H9 (cell line): ENCODE data around the gene MID1. TPM values are rescaled to one million over a fixed set of nuclear protein-coding genes. Genes with fewer than 3 reads are reported as not detected.

Source experiments
- DNase-seq: peaks from one replicate; pipeline ENCODE4 v3.0.0-alpha.2; 2017
- H2AFZ ChIP-seq: one replicate; pipeline ENCODE4 v1.6.1; 2013; ENCODE audit warnings: mild to moderate bottlenecking, low read length, control low read depth, moderate library complexity
- H2AK5ac ChIP-seq: 2 replicates; pipeline ENCODE4 v1.6.1; 2013; ENCODE audit warnings: low read length, control low read depth, mixed read lengths; ENCODE audit not compliant: insufficient read length
- H2BK120ac ChIP-seq: one replicate; pipeline ENCODE4 v1.6.1; 2013; ENCODE audit warnings: low read depth, mild to moderate bottlenecking, low read length, control low read depth, inconsistent platforms; ENCODE audit not compliant: poor library complexity, severe bottlenecking
- H2BK12ac ChIP-seq: 2 replicates; pipeline ENCODE4 v1.6.1; 2013; ENCODE audit warnings: low read length, control low read depth, mixed read lengths, low read depth; ENCODE audit not compliant: insufficient read length
- H2BK15ac ChIP-seq: 2 replicates; pipeline ENCODE4 v1.6.1; 2013; ENCODE audit warnings: low read depth, low read length, control low read depth
- H2BK20ac ChIP-seq: one replicate; pipeline ENCODE4 v1.6.1; 2013; ENCODE audit warnings: low read depth, mild to moderate bottlenecking, low read length, control low read depth, inconsistent platforms; ENCODE audit not compliant: poor library complexity, severe bottlenecking
- H2BK5ac ChIP-seq: 2 replicates; pipeline ENCODE4 v1.6.1; 2013; ENCODE audit warnings: low read length, control low read depth, mixed read lengths; ENCODE audit not compliant: insufficient read length
- H3K14ac ChIP-seq: 2 replicates; pipeline ENCODE4 v1.6.1; 2013; ENCODE audit warnings: low read length, control low read depth; ENCODE audit not compliant: insufficient read depth
- H3K18ac ChIP-seq: 2 replicates; pipeline ENCODE4 v1.6.1; 2013; ENCODE audit warnings: low read depth, mild to moderate bottlenecking, mixed read lengths, low read length, control low read depth; ENCODE audit not compliant: insufficient read length
- H3K23ac ChIP-seq: 2 replicates; pipeline ENCODE4 v1.6.1; 2013; ENCODE audit warnings: low read length, control low read depth, mixed read lengths, low read depth; ENCODE audit not compliant: insufficient read length
- H3K23me2 ChIP-seq: 2 replicates; pipeline ENCODE4 v1.6.1; 2013; ENCODE audit warnings: low read depth, mild to moderate bottlenecking, mixed read lengths, low read length, control low read depth; ENCODE audit not compliant: insufficient read length, poor library complexity, severe bottlenecking
- H3K27ac ChIP-seq: 2 replicates; pipeline ENCODE4 v1.5.1; 2013; ENCODE audit warnings: low read length, control low read depth, mixed read lengths, low read depth; ENCODE audit not compliant: insufficient read length
- H3K27me3 ChIP-seq: 2 replicates; pipeline ENCODE4 v1.6.1; 2013; ENCODE audit warnings: low read length, control low read depth, inconsistent platforms; ENCODE audit not compliant: insufficient read depth
- H3K4ac ChIP-seq: 2 replicates; pipeline ENCODE4 v1.6.1; 2013; ENCODE audit warnings: low read depth, mild to moderate bottlenecking, control low read depth, inconsistent platforms, low read length, moderate library complexity
- H3K4me1 ChIP-seq: 2 replicates; pipeline ENCODE4 v1.6.1; 2013; ENCODE audit warnings: low read length, control low read depth, inconsistent platforms; ENCODE audit not compliant: insufficient read depth
- H3K4me2 ChIP-seq: 2 replicates; pipeline ENCODE4 v1.6.1; 2013; ENCODE audit warnings: low read length, control low read depth, mixed read lengths; ENCODE audit not compliant: insufficient read length, insufficient read depth
- H3K56ac ChIP-seq: 2 replicates; pipeline ENCODE4 v1.6.1; 2013; ENCODE audit warnings: low read depth, mild to moderate bottlenecking, mixed read lengths, low read length, control low read depth; ENCODE audit not compliant: insufficient read length
- H3K79me1 ChIP-seq: 2 replicates; pipeline ENCODE4 v1.6.1; 2013; ENCODE audit warnings: low read depth, mild to moderate bottlenecking, moderate library complexity, low read length, control low read depth, inconsistent platforms; ENCODE audit not compliant: insufficient read depth, poor library complexity, severe bottlenecking
- H3K79me2 ChIP-seq: 2 replicates; pipeline ENCODE4 v1.6.1; 2013; ENCODE audit warnings: low read length, control low read depth, inconsistent platforms; ENCODE audit not compliant: insufficient read depth
- H3K9ac ChIP-seq: 2 replicates; pipeline ENCODE4 v1.6.1; 2013; ENCODE audit warnings: low read length, control low read depth, mixed read lengths; ENCODE audit not compliant: insufficient read length; ENCODE audit errors: extremely low read depth
- H3K9me3 ChIP-seq: one replicate; pipeline ENCODE4 v1.6.1; 2013; ENCODE audit warnings: low read depth, low read length, inconsistent platforms; ENCODE audit not compliant: control insufficient read depth
- H3T11ph ChIP-seq: one replicate; pipeline ENCODE4 v1.6.1; 2013; ENCODE audit warnings: mild to moderate bottlenecking, low read length, control low read depth, inconsistent platforms
- H4K20me1 ChIP-seq: one replicate; pipeline ENCODE4 v1.6.1; 2013; ENCODE audit not compliant: control insufficient read depth, insufficient read length, insufficient read depth
- H4K5ac ChIP-seq: 2 replicates; pipeline ENCODE4 v1.6.1; 2013; ENCODE audit warnings: low read depth, mild to moderate bottlenecking, mixed read lengths, low read length, control low read depth; ENCODE audit not compliant: insufficient read length
- H4K8ac ChIP-seq: replicated peaks from 2 replicates; pipeline ENCODE4 v1.6.1; 2013; ENCODE audit warnings: low read length, control low read depth, mixed read lengths, low read depth; ENCODE audit not compliant: insufficient read length
- H4K91ac ChIP-seq: 2 replicates; pipeline ENCODE4 v1.6.1; 2013; ENCODE audit warnings: low read depth, mild to moderate bottlenecking, moderate library complexity, mixed read lengths, low read length, control low read depth; ENCODE audit not compliant: insufficient read length
- H3K27ac Mint-ChIP-seq, 3 experiments: 2 replicates in 2 of 3; 3 replicates in 1 of 3; pipeline ENCODE4 v1.8.0; 2020 to 2021; ENCODE audit warnings: mixed read lengths in 3 of 3, mild to moderate bottlenecking in 1 of 3, moderate library complexity in 1 of 3
- H3K27me3 Mint-ChIP-seq: 2 replicates; pipeline ENCODE4 v1.8.0; 2021; ENCODE audit warnings: low read depth, mild to moderate bottlenecking, moderate library complexity, mixed read lengths
- H3K36me3 Mint-ChIP-seq, 3 experiments: 2 replicates in 2 of 3; 3 replicates in 1 of 3; pipeline ENCODE4 v1.8.0; 2020 to 2021; ENCODE audit warnings: low read depth in 3 of 3, mixed read lengths in 3 of 3; ENCODE audit not compliant: insufficient read depth in 1 of 3
- H3K4me1 Mint-ChIP-seq, 2 experiments: 2 replicates each; pipeline ENCODE4 v1.8.0; 2020; ENCODE audit warnings: mixed read lengths in 2 of 2
- H3K4me3 Mint-ChIP-seq, 2 experiments: 2 replicates in 1 of 2; 3 replicates in 1 of 2; pipeline ENCODE4 v1.8.0; 2020 to 2021; ENCODE audit warnings: mild to moderate bottlenecking in 2 of 2, mixed read lengths in 2 of 2, moderate library complexity in 1 of 2
- H3K9me3 Mint-ChIP-seq, 2 experiments: 2 replicates in 1 of 2; 3 replicates in 1 of 2; pipeline ENCODE4 v1.8.0; 2020; ENCODE audit warnings: mild to moderate bottlenecking in 2 of 2, mixed read lengths in 2 of 2, moderate library complexity in 1 of 2
- CTCF ChIP-seq: fragments of 200-600 bp; sonication (generic); conservative IDR thresholded peaks from 3 replicates; pipeline ENCODE4 v1.8.0; 2021; ENCODE audit warnings: antibody characterized with exemption, mild to moderate bottlenecking
- WGBS: extraction: QIAGEN DNeasy Blood & Tissue Kit; methylation state at CpG from one replicate; pipeline ENCODE4 v1.1.7; 2013; ENCODE audit warnings: missing lambda C conversion rate, low lambda C conversion rate, mixed read lengths; ENCODE audit not compliant: insufficient read length; ENCODE audit errors: extremely low coverage; 5-methylcytosine and 5-hydroxymethylcytosine counted together
- total RNA-seq: library from RNA; stranded (reverse); gene quantifications from 2 replicates; pipeline ENCODE4 v1.2.1, GENCODE V29; 2021

Gene MID1
- total RNA-seq, 1 experiment from 2014 or later: 32.9 TPM

- Mint-ChIP-seq H3K36me3 (peaks cover 0 to 4% (median 0%) of the 10 kb centered on the region in 3 experiments; a peak in 2 of 7 replicates), H3K4me1 (peaks cover 4 to 18% of the 10 kb centered on the region in 2 experiments), H3K27me3 (no peaks in the 10 kb centered on the region), H3K9me3 (peaks cover 33 to 39% of the 10 kb centered on the region in 2 experiments), H3K27ac (no peak overlapping the region), H3K4me3 (no peak overlapping the region)
- Histone ChIP-seq H2AK5ac (no peak overlapping the region), H4K5ac (no peak overlapping the region), H3K27me3 (no peaks in the 10 kb centered on the region), H3K14ac (no peak overlapping the region), H3K79me2 (no peaks in the 10 kb centered on the region), H3K23ac (no peak overlapping the region), H2BK20ac (no peak overlapping the region), H3K4ac (no peak overlapping the region), H2BK15ac (no peak overlapping the region), H3K23me2 (no peaks in the 10 kb centered on the region), H4K20me1 (no peaks in the 10 kb centered on the region), H3K18ac (no peak overlapping the region), H3K4me1 (peaks cover 4% of the 10 kb centered on the region; the same call in 1 of the 2 replicates), H2BK120ac (no peak overlapping the region), H4K8ac (no peak overlapping the region), H2AFZ (no peak overlapping the region), H3T11ph (no peak overlapping the region), H3K9me3 (no peaks in the 10 kb centered on the region), H3K4me2 (no peak overlapping the region), H2BK5ac (no peak overlapping the region), H3K27ac (no peak overlapping the region), H3K9ac (no peak overlapping the region), H3K79me1 (no peaks in the 10 kb centered on the region), H2BK12ac (no peak overlapping the region), H4K91ac (no peak overlapping the region), H3K56ac (no peak overlapping the region)
- no peak for TF ChIP-seq CTCF
- no peak for DNase-seq
- WGBS: no CpG with 5 or more reads among the region's 1 CpG
Measured at GRCh38 chrX:10666102-10666501, 45.7 kb upstream of the MID1 start.
